Mammary epithelial cell (primary cell): ENCODE results near the gene SLC8A1.

Experiments used
- EZH2 ChIP-seq: IDR thresholded peaks from 2 replicates; pipeline ENCODE4 v1.6.1; 2012; ENCODE audit warnings: low read length, inconsistent platforms, borderline replicate concordance
- TF ChIP-seq, protein P1 (sequence below), 2 donors: IDR thresholded peaks in 1 of 2; conservative IDR thresholded peaks in 1 of 2; 2 replicates each; pipeline ENCODE4 v1.5.1; 2011 to 2012; ENCODE audit warnings: inconsistent platforms in 2 of 2, low read length in 2 of 2, mild to moderate bottlenecking in 2 of 2, control low read depth in 1 of 2, low read depth in 1 of 2; ENCODE audit not compliant: insufficient read depth in 1 of 2; ENCODE audit errors: extremely low read depth in 1 of 2

DNA sequence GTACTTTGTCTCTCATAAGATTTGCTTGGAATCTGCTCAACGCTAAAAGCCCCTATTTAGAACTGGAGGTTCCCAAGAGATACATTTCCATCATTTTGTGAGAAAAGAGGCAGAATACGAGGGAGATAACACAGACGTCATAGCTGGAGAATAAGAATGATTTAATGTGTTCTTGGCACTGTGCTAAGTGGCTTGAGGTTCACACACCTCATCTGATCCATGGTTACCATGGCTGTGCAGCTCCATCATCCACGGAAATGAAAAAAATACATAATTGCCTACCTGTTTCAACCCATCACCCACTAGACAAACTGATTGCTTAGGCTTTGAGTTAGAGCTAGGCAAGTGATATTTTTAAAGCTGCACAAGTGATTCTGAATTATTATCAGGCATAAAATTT lies 227.6 kb downstream of the SLC8A1 start:
- TF ChIP-seq, protein P1, sequence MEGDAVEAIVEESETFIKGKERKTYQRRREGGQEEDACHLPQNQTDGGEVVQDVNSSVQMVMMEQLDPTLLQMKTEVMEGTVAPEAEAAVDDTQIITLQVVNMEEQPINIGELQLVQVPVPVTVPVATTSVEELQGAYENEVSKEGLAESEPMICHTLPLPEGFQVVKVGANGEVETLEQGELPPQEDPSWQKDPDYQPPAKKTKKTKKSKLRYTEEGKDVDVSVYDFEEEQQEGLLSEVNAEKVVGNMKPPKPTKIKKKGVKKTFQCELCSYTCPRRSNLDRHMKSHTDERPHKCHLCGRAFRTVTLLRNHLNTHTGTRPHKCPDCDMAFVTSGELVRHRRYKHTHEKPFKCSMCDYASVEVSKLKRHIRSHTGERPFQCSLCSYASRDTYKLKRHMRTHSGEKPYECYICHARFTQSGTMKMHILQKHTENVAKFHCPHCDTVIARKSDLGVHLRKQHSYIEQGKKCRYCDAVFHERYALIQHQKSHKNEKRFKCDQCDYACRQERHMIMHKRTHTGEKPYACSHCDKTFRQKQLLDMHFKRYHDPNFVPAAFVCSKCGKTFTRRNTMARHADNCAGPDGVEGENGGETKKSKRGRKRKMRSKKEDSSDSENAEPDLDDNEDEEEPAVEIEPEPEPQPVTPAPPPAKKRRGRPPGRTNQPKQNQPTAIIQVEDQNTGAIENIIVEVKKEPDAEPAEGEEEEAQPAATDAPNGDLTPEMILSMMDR (conservative IDR thresholded peaks at IDR 0.05 in 1 of 2, IDR thresholded peaks at IDR 0.05 in 1 of 2; ENCODE audit: extremely low read depth in 1 of 2, insufficient read depth in 1 of 2, low read depth in 1 of 2, low read length in 2 of 2), result no peak
- no peak for TF ChIP-seq EZH2
